Stomach (tissue), 4 donors: Measurements from ENCODE around the gene EXOC2.

Experiments
- EP300 ChIP-seq: sonication (generic); formaldehyde crosslinking; IDR thresholded peaks from one replicate; pipeline ENCODE4 v1.6.1; 2017; ENCODE audit warnings: antibody characterized with exemption
- TF ChIP-seq, protein P1 (sequence below), 7 experiments: fragments of 450-650 bp in 4 of 7; fragments of 200-600 bp in 3 of 7; sonication (generic) in 3 of 7; IDR thresholded peaks; one replicate each; pipeline ENCODE4 v1.5.1; 2016 to 2019; ENCODE audit warnings: antibody characterized with exemption in 7 of 7, control low read depth in 2 of 7, mild to moderate bottlenecking in 1 of 7

DNA sequence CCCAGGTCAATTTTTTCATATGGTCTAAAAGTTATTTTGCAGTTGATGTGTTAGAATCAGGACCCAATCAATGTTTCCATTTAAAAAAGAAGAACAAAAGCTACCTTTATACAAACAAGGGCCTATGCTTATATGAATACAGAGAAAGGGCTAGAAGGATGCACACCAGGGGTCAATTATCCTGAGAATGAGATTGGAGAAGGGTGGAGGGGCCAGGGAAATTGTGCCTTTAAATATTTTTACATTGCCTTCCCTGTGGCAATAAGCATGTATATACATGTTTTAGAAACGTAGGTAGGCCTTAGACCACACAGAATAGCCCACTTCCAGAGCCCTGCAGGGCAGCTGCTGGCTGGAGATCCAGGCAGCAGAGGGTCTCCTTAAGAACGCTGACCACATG is 12.7 kb downstream of the EXOC2 start:
- TF ChIP-seq, protein P1, sequence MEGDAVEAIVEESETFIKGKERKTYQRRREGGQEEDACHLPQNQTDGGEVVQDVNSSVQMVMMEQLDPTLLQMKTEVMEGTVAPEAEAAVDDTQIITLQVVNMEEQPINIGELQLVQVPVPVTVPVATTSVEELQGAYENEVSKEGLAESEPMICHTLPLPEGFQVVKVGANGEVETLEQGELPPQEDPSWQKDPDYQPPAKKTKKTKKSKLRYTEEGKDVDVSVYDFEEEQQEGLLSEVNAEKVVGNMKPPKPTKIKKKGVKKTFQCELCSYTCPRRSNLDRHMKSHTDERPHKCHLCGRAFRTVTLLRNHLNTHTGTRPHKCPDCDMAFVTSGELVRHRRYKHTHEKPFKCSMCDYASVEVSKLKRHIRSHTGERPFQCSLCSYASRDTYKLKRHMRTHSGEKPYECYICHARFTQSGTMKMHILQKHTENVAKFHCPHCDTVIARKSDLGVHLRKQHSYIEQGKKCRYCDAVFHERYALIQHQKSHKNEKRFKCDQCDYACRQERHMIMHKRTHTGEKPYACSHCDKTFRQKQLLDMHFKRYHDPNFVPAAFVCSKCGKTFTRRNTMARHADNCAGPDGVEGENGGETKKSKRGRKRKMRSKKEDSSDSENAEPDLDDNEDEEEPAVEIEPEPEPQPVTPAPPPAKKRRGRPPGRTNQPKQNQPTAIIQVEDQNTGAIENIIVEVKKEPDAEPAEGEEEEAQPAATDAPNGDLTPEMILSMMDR (IDR thresholded peaks at IDR 0.05) = no peak
- TF ChIP-seq EP300 = no peak
